ENCODE results near the gene RFX1. TPM values are rescaled to one million over a fixed set of nuclear protein-coding genes. Genes with fewer than 3 reads are reported as not detected.
"Not testable (repeated sequence)": the region's sequence is repeated elsewhere in the genome, so short reads cannot be mapped to it uniquely, and the experiment has no call there.

Gene RFX1
- total RNA-seq, 1 donor from 2014 or later = 7.0 TPM

- TF ChIP-seq, protein P1, sequence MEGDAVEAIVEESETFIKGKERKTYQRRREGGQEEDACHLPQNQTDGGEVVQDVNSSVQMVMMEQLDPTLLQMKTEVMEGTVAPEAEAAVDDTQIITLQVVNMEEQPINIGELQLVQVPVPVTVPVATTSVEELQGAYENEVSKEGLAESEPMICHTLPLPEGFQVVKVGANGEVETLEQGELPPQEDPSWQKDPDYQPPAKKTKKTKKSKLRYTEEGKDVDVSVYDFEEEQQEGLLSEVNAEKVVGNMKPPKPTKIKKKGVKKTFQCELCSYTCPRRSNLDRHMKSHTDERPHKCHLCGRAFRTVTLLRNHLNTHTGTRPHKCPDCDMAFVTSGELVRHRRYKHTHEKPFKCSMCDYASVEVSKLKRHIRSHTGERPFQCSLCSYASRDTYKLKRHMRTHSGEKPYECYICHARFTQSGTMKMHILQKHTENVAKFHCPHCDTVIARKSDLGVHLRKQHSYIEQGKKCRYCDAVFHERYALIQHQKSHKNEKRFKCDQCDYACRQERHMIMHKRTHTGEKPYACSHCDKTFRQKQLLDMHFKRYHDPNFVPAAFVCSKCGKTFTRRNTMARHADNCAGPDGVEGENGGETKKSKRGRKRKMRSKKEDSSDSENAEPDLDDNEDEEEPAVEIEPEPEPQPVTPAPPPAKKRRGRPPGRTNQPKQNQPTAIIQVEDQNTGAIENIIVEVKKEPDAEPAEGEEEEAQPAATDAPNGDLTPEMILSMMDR (IDR thresholded peaks at IDR 0.05; ENCODE audit: insufficient read depth, low read length, poor library complexity, severe bottlenecking) = no peak
- Histone ChIP-seq H3K4me3 (ENCODE audit: low read depth, low read length) (no peak overlapping the region), H3K27me3 (ENCODE audit: control insufficient read depth, insufficient read depth, low read length) (peaks cover 2% of the 10 kb centered on the region), H3K36me3 (ENCODE audit: control insufficient read depth, insufficient read depth, low read length) (peaks cover 1% of the 10 kb centered on the region)
- no peak for DNase-seq (ENCODE audit: low read depth)
Observed at GRCh38 chr19:14052470-14052869, 46.4 kb upstream of the RFX1 start.

DNA sequence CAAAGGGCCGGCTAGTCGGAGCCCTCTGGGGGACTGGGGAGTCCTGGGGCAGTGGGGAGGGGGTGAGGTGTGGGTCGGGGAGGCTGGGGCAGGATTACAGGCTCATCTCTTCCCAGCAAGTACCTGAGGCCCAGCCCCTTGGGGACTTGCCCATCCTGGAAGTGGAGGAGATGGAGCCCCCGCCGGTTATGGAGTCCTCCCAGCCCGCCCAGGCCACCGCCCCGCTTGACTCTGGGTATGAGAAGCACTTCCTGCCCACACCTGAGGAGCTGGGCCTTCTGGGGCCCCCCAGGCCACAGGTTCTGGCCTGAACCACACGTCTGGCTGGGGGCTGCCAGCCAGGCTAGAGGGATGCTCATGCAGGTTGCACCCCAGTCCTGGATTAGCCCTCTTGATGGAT, 45.9 kb upstream of the RFX1 start:
- TF ChIP-seq, protein P1 (IDR thresholded peaks at IDR 0.05; ENCODE audit: insufficient read depth, low read length, poor library complexity, severe bottlenecking) = no peak
- Histone ChIP-seq H3K36me3 (ENCODE audit: control insufficient read depth, insufficient read depth, low read length) (peaks cover 1% of the 10 kb centered on the region), H3K4me3 (ENCODE audit: low read depth, low read length) (no peak overlapping the region), H3K27me3 (ENCODE audit: control insufficient read depth, insufficient read depth, low read length) (peaks cover 2% of the 10 kb centered on the region)
- DNase-seq (ENCODE audit: low read depth) = no peak

DNA sequence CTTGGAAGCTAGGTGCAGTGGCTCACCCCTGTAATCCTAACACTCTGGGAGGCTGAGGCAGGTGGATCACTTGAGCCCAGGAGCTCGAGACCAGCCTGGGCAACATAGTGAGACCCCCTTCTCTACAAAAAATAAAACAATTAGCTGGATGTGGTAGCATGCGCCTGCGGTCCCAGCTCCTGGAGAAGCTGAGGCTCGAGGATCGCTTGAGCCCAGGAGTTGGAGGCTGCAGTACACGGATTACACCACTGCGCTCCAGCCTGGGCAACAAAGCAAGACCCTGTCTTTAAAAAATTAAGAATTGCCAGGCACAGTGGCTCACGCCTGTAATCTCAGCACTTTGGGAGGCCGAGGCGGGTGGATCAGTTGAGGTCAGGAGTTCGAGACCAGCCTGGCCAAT, 44.8 kb upstream of the RFX1 start:
- not testable (repeated sequence) for DNase-seq (ENCODE audit: low read depth); H3K36me3 ChIP-seq (ENCODE audit: control insufficient read depth, insufficient read depth, low read length); H3K4me3 ChIP-seq (ENCODE audit: low read depth, low read length); H3K27me3 ChIP-seq (ENCODE audit: control insufficient read depth, insufficient read depth, low read length)

- no peak overlapping the region for H3K4me3 ChIP-seq (ENCODE audit: low read depth, low read length)
- TF ChIP-seq, protein P1 (IDR thresholded peaks at IDR 0.05; ENCODE audit: insufficient read depth, low read length, poor library complexity, severe bottlenecking) = no peak
- no peak for DNase-seq (ENCODE audit: low read depth)
- H3K27me3 ChIP-seq (ENCODE audit: control insufficient read depth, insufficient read depth, low read length) = peaks cover 2% of the 10 kb centered on the region
- H3K36me3 ChIP-seq (ENCODE audit: control insufficient read depth, insufficient read depth, low read length) = peaks cover 1% of the 10 kb centered on the region
Observed at GRCh38 chr19:14050512-14050911, 44.4 kb upstream of the RFX1 start.

GRCh38 chr19:14048443-14049153, 42.5 kb upstream of the RFX1 start:
- TF ChIP-seq, protein P1 (IDR thresholded peaks at IDR 0.05; ENCODE audit: insufficient read depth, low read length, poor library complexity, severe bottlenecking) = peak; percentile 93
- H3K4me3 ChIP-seq (ENCODE audit: low read depth, low read length) = no peak overlapping the region
- no peak for DNase-seq (ENCODE audit: low read depth)
- H3K27me3 ChIP-seq (ENCODE audit: control insufficient read depth, insufficient read depth, low read length) = no peaks in the 10 kb centered on the region
- H3K36me3 ChIP-seq (ENCODE audit: control insufficient read depth, insufficient read depth, low read length) = peaks cover 1% of the 10 kb centered on the region

DNA sequence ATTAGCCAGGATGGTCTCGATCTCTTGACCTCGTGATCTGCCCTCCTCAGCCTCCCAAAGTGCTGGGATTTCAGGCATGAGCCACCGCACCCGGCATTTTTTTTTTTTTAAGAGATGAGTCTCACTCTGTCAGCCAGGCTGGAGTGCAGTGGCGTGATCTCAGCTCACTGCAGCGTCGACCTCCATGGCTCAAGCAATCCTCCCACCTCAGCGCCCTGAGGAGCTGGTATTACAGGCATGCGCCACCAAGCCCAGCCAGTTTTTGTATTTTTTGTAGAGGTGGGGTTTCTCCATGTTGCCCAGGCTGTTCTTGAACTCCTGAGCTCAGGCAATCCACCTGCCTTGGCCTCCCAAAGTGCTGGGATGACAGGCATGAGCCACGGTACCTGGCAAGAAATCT, 41.7 kb upstream of the RFX1 start:
- DNase-seq (ENCODE audit: low read depth); H3K27me3 ChIP-seq (ENCODE audit: control insufficient read depth, insufficient read depth, low read length): not testable (repeated sequence)

More for the DNA sequence above, 41.7 kb upstream of the RFX1 start:
- not testable (repeated sequence) for H3K4me3 ChIP-seq (ENCODE audit: low read depth, low read length); H3K36me3 ChIP-seq (ENCODE audit: control insufficient read depth, insufficient read depth, low read length)

Measured in kidney epithelial cell (primary cell).